GM21367 (cell line): ENCODE measurements around the gene EVC.

Source experiments
- ATAC-seq: cut with Tn5 transposase; IDR thresholded peaks from one replicate; pipeline ENCODE4 v1.9.1; 2021; ENCODE audit not compliant: unreplicated experiment

EVC gene

GRCh38 chr4:5783486-5783885 is 72.5 kb downstream of the EVC start:
- no peak for ATAC-seq

- ATAC-seq, result no peak
Measured at GRCh38 chr4:5784021-5784420, 73.0 kb downstream of the EVC start.

DNA sequence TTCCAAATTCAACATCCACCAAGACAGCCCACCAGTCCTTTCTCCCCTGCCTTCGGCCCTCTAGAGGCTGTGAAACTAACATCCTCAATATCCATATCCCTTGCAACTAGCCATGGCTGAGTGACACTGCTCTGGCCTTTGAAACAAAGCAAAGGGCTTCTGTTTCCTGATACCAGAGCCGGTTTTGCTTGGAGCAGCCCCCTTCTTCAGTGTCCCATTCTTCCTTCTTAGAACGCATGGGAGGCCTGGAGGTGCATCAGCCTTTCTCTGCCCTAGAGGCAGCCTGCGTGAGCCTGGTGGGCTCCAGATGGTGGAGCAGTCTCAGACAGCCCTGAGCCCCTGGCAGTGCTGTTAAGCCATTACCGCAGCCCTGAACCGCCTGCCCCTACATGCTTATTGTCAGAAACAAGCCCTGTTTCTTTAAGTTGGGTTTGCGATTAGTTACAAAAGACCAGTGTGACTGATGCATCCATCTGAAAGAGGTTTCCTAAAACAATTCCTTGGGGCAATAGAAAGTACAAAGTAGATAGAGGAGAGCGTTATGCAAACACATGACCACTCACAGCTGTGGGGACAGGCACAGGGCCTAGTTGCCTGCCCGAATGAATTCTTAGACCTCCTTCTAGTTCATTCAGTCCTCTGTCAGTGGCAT is 74.1 kb downstream of the EVC start:
- ATAC-seq, result no peak

- ATAC-seq, result no peak
Measured at GRCh38 chr4:5785806-5786680, 75.0 kb downstream of the EVC start.

GRCh38 chr4:5787311-5787710 is 76.3 kb downstream of the EVC start:
- ATAC-seq, result no peak

- ATAC-seq, result no peak
Measured at GRCh38 chr4:5788144-5788543, 77.1 kb downstream of the EVC start.

DNA sequence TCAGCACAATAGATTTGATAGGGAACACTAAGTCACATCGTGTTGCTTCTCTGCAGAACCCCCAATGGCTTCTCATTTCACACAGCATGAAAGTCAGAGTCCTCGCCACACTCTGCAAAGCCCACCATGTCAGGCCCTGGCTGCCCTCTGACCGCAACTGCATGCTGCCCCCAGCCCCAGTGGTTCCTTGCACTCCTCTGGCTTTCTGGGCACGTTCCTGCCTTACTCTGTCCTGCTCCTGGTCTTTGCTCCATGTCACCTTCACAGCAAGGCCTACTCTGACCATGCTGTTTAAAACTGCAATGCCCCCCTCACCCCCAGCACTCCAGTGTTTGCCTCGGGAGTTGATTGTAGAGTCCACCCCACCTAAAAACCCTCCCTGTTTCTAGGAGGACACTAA is 78.1 kb downstream of the EVC start:
- no peak for ATAC-seq

DNA sequence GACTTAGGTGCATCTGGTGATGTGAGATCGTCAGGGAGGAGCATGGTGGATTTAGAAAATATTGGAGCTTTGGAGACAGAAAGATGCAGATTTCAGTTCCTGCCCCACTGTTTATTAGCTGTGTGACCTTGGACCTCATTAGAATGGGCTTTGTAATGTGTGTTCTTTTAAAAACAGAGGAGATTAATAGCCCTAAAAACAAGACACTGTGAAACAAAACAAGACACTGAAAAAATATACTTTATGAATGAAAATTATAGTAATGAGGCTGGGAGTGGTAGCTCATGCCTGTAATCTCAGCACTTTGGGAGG is 79.5 kb downstream of the EVC start:
- no peak for ATAC-seq

- no peak for ATAC-seq
Measured at GRCh38 chr4:5791654-5792053, 80.7 kb downstream of the EVC start.

GRCh38 chr4:5793514-5793913 is 82.5 kb downstream of the EVC start:
- no peak for ATAC-seq

- no peak for ATAC-seq
Measured at GRCh38 chr4:5795580-5795979, 84.6 kb downstream of the EVC start.

GRCh38 chr4:5796976-5797375 is 86.0 kb downstream of the EVC start:
- no peak for ATAC-seq

DNA sequence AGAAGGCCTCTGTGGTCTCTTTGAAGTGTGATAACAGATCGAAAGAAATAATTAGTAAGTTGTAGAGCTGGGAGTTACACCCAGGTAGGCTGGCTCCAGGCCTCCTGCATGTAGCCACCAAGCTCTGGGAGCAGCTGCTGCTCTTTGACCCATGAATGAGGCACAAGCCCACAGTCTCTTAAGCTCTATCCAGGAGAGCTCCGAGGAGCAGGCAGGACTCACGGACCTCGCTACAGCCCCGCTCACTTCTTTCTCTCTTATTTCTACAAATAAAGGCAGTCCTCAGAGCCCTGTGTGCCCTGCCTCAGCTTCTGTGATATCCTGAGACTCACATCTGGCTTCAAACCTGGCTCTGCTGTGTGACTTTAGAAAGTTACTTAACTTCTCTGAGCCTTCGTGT is 86.9 kb downstream of the EVC start:
- no peak for ATAC-seq

DNA sequence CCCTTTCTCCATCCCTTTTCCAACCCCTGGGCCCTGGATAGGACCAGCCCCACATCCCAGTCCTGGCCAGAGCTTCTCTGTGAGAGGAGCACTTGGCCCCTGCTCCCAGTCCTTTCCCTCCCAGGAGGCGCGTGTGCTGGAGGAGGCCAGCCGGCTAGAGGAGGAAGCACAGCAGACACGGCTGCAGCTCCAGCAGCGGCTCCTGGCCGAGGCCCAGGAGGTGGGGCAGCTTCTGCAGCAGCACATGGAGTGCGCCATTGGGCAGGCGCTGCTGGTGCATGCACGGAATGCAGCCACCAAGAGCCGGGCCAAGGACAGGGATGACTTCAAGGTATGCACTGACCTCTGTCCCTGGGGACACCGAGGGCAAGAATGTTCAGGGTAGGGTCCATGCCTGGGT is 87.5 kb downstream of the EVC start:
- no peak for ATAC-seq

DNA sequence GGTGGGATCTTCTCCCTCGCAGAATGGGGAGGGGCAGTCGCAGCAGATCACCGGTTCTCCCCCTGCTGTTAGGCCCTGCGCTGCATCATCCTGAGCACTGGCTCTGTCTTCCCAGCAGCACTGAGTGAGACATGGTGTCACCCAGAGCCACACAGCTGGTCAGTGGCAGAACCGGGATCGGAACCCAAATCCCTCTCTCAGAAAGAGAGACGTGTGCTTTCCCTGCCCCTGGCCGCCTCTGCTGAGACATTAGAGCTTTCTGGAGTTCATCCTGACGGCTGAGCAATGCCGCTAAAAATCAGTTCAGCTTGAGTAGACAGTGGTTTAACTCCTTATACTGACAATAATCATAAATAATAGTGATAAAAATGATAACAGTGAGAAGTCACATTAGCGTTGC is 87.9 kb downstream of the EVC start:
- no peak for ATAC-seq

DNA sequence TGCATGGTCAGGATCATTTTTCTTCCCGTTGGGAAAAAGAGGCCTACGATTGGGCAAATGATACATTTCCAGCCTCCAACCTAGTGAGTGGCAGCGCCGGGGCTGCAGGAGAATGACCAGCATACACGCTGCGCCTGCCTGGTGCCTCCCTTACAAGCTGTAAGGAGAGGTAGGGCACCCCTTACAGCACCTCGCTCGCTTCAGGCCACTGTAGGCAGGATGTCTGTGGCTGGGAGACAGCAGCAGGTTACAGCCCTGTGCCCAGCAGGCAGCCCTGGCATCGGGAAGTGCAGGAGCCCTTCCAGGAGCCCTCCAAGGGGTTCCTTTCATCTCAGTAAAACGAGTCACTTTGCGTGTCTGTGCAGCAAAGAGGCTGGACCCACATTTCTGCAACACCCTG is 88.4 kb downstream of the EVC start:
- ATAC-seq, result no peak

DNA sequence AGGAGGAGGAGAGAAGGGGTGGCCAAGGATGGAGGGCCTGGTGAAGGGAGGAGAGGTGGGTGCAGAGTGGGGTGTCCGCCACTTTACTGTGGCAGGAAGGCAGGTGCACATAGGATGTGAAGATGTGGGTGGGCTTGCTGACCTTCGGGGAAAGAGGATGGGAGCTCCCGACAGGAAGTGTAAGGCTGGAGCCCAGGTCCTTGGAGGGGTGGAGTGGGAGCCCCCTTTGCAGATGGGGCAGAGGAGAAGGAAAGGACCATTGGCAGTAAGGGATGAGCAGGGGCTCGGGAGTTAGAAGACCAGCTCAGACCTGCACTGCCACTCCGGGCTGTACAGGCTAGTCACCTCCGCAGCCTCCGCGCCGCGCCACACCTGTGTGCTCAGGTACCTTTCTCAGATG is 89.5 kb downstream of the EVC start:
- no peak for ATAC-seq

DNA sequence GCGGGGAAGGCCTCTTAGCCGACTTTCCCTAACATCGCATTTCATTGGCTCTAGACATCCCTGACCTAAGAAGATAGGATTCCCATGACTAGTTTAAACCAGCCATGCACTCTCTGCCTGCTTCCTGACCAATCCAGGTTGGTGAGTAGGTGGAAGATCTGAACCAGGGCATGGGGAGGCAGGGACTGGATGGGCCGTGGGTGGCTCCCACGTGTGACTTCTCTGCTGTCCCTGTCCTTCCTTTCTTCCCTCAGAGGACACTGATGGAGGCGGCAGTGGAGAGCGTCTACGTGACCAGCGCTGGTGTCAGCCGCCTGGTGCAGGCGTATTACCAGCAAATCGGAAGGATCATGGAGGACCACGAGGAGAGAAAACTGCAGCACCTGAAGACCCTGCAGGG is 90.7 kb downstream of the EVC start:
- ATAC-seq, result no peak

GRCh38 chr4:5802565-5802964 is 91.6 kb downstream of the EVC start:
- no peak for ATAC-seq

DNA sequence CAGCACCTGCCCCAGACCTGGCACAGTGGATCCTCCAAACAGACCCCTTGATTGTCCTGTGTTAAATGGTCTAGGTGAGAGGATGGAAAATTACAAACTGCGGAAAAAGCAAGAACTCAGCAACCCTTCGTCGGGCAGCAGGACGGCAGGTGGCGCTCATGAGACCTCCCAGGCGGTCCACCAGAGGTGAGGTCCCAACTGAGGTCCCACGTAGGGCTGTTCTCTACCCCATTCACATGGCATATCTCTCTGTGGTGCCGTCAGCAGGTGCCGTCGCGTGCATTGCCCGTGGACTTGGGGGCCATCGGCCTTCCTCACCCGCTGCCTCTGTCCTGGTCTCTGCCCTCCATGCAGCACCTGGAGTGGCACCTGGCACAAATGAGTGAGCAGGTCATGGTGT is 93.7 kb downstream of the EVC start:
- no peak for ATAC-seq

GRCh38 chr4:5805270-5805669 is 94.3 kb downstream of the EVC start:
- no peak for ATAC-seq

- no peak for ATAC-seq
Measured at GRCh38 chr4:5808081-5808741, 97.2 kb downstream of the EVC start.
